ENCODE measurements around the gene UBE2QL1.

DNA sequence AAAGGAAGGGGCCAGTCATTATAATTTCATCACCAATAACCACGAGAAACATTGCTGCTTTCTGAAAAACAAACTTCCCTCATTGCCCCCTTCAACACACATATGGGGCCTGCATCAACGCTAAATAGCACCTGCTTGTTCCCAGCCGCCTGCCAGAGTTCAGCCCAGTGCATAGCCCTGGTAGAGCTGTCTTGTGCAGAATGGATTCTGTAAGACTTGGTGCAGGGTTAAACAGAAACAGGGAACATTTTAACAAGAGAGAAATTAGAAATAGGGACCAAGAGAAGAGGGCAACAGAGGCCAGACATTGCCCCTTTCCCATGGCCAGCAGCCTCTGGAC is 56.7 kb downstream of the UBE2QL1 start:
- TF ChIP-seq POLR2A (IDR thresholded peaks at IDR 0.05; ENCODE audit: low read length): no peak
- TF ChIP-seq, protein P1, sequence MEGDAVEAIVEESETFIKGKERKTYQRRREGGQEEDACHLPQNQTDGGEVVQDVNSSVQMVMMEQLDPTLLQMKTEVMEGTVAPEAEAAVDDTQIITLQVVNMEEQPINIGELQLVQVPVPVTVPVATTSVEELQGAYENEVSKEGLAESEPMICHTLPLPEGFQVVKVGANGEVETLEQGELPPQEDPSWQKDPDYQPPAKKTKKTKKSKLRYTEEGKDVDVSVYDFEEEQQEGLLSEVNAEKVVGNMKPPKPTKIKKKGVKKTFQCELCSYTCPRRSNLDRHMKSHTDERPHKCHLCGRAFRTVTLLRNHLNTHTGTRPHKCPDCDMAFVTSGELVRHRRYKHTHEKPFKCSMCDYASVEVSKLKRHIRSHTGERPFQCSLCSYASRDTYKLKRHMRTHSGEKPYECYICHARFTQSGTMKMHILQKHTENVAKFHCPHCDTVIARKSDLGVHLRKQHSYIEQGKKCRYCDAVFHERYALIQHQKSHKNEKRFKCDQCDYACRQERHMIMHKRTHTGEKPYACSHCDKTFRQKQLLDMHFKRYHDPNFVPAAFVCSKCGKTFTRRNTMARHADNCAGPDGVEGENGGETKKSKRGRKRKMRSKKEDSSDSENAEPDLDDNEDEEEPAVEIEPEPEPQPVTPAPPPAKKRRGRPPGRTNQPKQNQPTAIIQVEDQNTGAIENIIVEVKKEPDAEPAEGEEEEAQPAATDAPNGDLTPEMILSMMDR (IDR thresholded peaks at IDR 0.05): no peak
- TF ChIP-seq MAZ (IDR thresholded peaks at IDR 0.05; ENCODE audit: borderline replicate concordance, low read depth, low read length): no peak
- no peak for TF ChIP-seq RFX5 (IDR thresholded peaks at IDR 0.05)
- TF ChIP-seq RCOR1 (IDR thresholded peaks at IDR 0.05; ENCODE audit: low read depth, low read length): no peak
